ENCODE measurements around the gene LINGO4.

DNA sequence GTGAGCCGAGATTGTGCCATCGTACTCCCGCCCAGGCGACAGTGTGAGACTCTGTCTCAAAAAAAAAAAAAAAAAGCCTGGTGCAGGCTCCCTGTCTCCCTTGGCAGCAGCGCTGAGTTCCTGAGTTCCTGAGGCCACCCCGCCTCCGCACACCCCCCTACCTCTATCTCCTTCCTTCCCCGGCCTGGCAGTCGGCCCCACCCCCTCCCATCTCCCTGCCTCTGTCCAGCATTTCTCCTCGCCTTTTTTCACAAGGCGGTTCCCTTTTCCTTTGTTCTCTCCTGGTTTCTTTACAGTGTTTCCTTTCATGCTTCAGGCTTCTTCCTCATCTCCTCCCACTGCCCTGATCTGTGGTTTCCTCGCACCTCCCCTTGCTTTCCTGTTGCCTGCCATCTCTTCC is 23.7 kb upstream of the LINGO4 start:
- TF ChIP-seq, protein P1, sequence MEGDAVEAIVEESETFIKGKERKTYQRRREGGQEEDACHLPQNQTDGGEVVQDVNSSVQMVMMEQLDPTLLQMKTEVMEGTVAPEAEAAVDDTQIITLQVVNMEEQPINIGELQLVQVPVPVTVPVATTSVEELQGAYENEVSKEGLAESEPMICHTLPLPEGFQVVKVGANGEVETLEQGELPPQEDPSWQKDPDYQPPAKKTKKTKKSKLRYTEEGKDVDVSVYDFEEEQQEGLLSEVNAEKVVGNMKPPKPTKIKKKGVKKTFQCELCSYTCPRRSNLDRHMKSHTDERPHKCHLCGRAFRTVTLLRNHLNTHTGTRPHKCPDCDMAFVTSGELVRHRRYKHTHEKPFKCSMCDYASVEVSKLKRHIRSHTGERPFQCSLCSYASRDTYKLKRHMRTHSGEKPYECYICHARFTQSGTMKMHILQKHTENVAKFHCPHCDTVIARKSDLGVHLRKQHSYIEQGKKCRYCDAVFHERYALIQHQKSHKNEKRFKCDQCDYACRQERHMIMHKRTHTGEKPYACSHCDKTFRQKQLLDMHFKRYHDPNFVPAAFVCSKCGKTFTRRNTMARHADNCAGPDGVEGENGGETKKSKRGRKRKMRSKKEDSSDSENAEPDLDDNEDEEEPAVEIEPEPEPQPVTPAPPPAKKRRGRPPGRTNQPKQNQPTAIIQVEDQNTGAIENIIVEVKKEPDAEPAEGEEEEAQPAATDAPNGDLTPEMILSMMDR (IDR thresholded peaks at IDR 0.05; ENCODE audit: low read depth, low read length, poor library complexity, severe bottlenecking): no peak
- no peak for TF ChIP-seq EZH2phosphoT487 (IDR thresholded peaks at IDR 0.05; ENCODE audit: borderline replicate concordance, low read length)
